K562 (cell line): ENCODE data around the gene STON1. TPM values are rescaled to one million over a fixed set of nuclear protein-coding genes. Genes with fewer than 3 reads are reported as not detected.

Experiments
- CSDE1 ChIP-seq, 2 experiments: fragments of 450-650 bp; IDR thresholded peaks; 2 replicates each; pipeline ENCODE4 v1.6.1; 2016; ENCODE audit warnings: mild to moderate bottlenecking in 1 of 2
- GATAD2B ChIP-seq: fragments of 450-650 bp; IDR thresholded peaks from 2 replicates; pipeline ENCODE4 v1.6.1; 2017; ENCODE audit warnings: mild to moderate bottlenecking, borderline replicate concordance
- GTF2E2 ChIP-seq: fragments of 200-800 bp; sonication (Bioruptor generic); IDR thresholded peaks from 2 replicates; pipeline ENCODE4 v1.6.1; 2016; ENCODE audit warnings: missing genetic modification characterization, missing compliant biosample characterization
- HDAC6 ChIP-seq: IDR thresholded peaks from 2 replicates; pipeline ENCODE4 v1.6.1; 2012; ENCODE audit warnings: low read depth, mild to moderate bottlenecking, control low read depth, inconsistent platforms, low read length, moderate library complexity
- IFI16 ChIP-seq: fragments of 250-450 bp; sonication (Bioruptor Pico); IDR thresholded peaks from 2 replicates; pipeline ENCODE4 v2.1.2; 2022; ENCODE audit warnings: mild to moderate bottlenecking, inconsistent platforms
- MIER1 ChIP-seq: fragments of 450-650 bp; IDR thresholded peaks from 2 replicates; pipeline ENCODE4 v1.6.1; 2016; ENCODE audit warnings: antibody characterized with exemption, mild to moderate bottlenecking, low read depth
- MYBL2 ChIP-seq, 2 experiments: fragments of 450-650 bp in 1 of 2; sonication (generic) in 1 of 2; formaldehyde crosslinking in 1 of 2; IDR thresholded peaks; 2 replicates each; pipeline versions ENCODE4 v1.6.1 to v1.8.1; 2017 to 2022; ENCODE audit warnings: borderline replicate concordance in 1 of 2, inconsistent platforms in 1 of 2, low read depth in 1 of 2, mild to moderate bottlenecking in 1 of 2, missing genetic modification reagents in 1 of 2, moderate library complexity in 1 of 2
- ZFP30 ChIP-seq: fragments of 250-450 bp; sonication (Bioruptor Pico); IDR thresholded peaks from 2 replicates; pipeline ENCODE4 v1.8.0; 2022; ENCODE audit warnings: moderate library complexity, mild to moderate bottlenecking, inconsistent platforms, borderline replicate concordance
- ZNF184 ChIP-seq: sonication (generic); formaldehyde crosslinking; IDR thresholded peaks from 2 replicates; pipeline ENCODE4 v1.5.0; 2020; ENCODE audit warnings: missing genetic modification reagents
- ZNF57 ChIP-seq: fragments of 450-650 bp; formaldehyde crosslinking; IDR thresholded peaks from 2 replicates; pipeline ENCODE4 v1.4.0; 2020; ENCODE audit warnings: mild to moderate bottlenecking, moderate library complexity
- polyA plus RNA-seq, 8 experiments: library from polyadenylated mRNA; depleted of rRNA in 4 of 8; stranded (reverse) in 5 of 8; unstranded in 3 of 8; fragments of >200 nt; fragmentation: Nextera tagmentation in 2 of 8; fragmentation: Illumina TruSeq in 1 of 8; extraction: Ambion mirVana in 2 of 8; extraction: Trizol in 1 of 8; gene quantifications; 2 replicates each; pipeline versions ENCODE4 v1.2.1 to v1.2.3, GENCODE V29; 2011 to 2014; ENCODE audit warnings: inconsistent platforms in 1 of 8, missing spikeins in 1 of 8
- total RNA-seq, 7 experiments: library from RNA; depleted of rRNA in 6 of 7; stranded (reverse); fragments of >200 nt in 6 of 7; fragmentation: Illumina TruSeq in 2 of 7; extraction: Trizol in 2 of 7; gene quantifications; 2 replicates each; pipeline versions ENCODE4 v1.2.1 to v1.2.3, GENCODE V29; 2011 to 2021; ENCODE audit warnings: low replicate concordance in 1 of 7
- TF ChIP-seq, protein P1 (sequence below): sonication (generic); formaldehyde crosslinking; IDR thresholded peaks from 2 replicates; pipeline ENCODE4 v1.8.0; 2022; ENCODE audit warnings: mild to moderate bottlenecking, missing genetic modification reagents, borderline replicate concordance
- TF ChIP-seq, protein P2 (sequence below): fragments of 250-450 bp; sonication (Bioruptor Pico); IDR thresholded peaks from 2 replicates; pipeline ENCODE4 v1.5.0; 2020; ENCODE audit warnings: mild to moderate bottlenecking
- TF ChIP-seq, protein P3 (sequence below): fragments of 250-450 bp; sonication (Bioruptor Pico); IDR thresholded peaks from 2 replicates; pipeline ENCODE4 v1.8.0; 2022; ENCODE audit warnings: moderate library complexity, mild to moderate bottlenecking, inconsistent platforms
- TF ChIP-seq, protein P4 (sequence below): fragments of 200-800 bp; sonication (Bioruptor generic); IDR thresholded peaks from 2 replicates; pipeline ENCODE4 v1.6.1; 2017; ENCODE audit warnings: missing genetic modification characterization, missing compliant biosample characterization
- TF ChIP-seq, protein P5 (sequence below): fragments of 450-650 bp; IDR thresholded peaks from 2 replicates; pipeline ENCODE4 v1.7.1; 2018; ENCODE audit warnings: mild to moderate bottlenecking, low read depth; ENCODE audit not compliant: partially characterized antibody

STON1 gene
- total and polyA plus RNA-seq, 9 of the 15 experiments (the other 6 are each of a cell fraction or from before 2014, with no cell fraction given): 0.07 to 1.2 (median 0.55) TPM

DNA sequence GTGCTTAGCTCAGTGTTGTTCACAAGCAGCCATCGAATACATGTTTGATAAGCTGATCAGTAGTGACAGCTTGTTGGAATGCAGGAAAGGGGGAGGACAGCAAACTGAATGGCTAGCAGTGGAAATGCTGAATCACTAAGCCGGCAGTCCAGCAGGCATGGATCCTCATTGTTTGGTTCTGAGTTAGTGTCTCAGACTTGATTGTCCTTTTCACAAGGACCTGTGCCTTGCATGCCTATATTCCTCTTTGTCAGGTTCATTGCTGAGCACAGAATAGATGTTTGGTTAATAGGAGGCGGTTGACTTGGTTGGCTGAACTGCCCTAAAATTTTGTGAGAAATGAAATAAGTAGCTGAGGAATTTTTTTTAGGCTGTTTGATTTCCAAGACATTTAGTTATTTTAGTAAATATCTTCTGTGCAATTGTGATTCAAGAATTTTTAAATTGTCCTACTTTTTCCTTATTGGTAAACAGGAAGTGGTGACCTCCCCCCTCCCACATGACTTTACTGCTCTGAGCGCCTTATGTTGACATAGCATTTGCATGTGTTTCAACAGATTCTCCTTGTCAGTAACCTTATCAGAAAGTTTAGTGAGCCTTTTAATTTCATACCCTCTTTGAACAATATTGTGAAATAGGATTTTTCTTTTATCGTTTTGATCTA is 21.4 kb upstream of the STON1 start (continued):
- TF ChIP-seq ZNF57 (CRISPR knock-in tag) (no peak), MIER1 (no peak), HDAC6 (no peak), IFI16 (CRISPR knock-in tag) (no peak), CSDE1 (IDR thresholded peaks at IDR 0.05) (no peak; a peak in 1 of 4 replicates), GATAD2B (0 out of 2 replicates have a peak, but pooled peaks have one; percentile 66), MYBL2 (IDR thresholded peaks at IDR 0.05; ENCODE audit: low read depth) (no peak), MYBL2 (CRISPR knock-in tag; IDR thresholded peaks at IDR 0.05; ENCODE audit: borderline replicate concordance) (no peak), ZFP30 (CRISPR knock-in tag) (no peak), ZNF184 (no peak), GTF2E2 (tag) (peak; percentile 39; the same call in 1 of the 2 replicates)
- TF ChIP-seq, protein P1, sequence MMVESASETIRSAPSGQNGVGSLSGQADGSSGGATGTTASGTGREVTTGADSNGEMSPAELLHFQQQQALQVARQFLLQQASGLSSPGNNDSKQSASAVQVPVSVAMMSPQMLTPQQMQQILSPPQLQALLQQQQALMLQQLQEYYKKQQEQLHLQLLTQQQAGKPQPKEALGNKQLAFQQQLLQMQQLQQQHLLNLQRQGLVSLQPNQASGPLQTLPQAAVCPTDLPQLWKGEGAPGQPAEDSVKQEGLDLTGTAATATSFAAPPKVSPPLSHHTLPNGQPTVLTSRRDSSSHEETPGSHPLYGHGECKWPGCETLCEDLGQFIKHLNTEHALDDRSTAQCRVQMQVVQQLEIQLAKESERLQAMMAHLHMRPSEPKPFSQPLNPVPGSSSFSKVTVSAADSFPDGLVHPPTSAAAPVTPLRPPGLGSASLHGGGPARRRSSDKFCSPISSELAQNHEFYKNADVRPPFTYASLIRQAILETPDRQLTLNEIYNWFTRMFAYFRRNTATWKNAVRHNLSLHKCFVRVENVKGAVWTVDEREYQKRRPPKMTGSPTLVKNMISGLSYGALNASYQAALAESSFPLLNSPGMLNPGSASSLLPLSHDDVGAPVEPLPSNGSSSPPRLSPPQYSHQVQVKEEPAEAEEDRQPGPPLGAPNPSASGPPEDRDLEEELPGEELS (CRISPR knock-in tag): no peak
- TF ChIP-seq, protein P2, sequence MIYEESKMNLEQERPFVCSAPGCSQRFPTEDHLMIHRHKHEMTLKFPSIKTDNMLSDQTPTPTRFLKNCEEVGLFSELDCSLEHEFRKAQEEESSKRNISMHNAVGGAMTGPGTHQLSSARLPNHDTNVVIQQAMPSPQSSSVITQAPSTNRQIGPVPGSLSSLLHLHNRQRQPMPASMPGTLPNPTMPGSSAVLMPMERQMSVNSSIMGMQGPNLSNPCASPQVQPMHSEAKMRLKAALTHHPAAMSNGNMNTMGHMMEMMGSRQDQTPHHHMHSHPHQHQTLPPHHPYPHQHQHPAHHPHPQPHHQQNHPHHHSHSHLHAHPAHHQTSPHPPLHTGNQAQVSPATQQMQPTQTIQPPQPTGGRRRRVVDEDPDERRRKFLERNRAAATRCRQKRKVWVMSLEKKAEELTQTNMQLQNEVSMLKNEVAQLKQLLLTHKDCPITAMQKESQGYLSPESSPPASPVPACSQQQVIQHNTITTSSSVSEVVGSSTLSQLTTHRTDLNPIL (CRISPR knock-in tag): no peak
- TF ChIP-seq, protein P3, sequence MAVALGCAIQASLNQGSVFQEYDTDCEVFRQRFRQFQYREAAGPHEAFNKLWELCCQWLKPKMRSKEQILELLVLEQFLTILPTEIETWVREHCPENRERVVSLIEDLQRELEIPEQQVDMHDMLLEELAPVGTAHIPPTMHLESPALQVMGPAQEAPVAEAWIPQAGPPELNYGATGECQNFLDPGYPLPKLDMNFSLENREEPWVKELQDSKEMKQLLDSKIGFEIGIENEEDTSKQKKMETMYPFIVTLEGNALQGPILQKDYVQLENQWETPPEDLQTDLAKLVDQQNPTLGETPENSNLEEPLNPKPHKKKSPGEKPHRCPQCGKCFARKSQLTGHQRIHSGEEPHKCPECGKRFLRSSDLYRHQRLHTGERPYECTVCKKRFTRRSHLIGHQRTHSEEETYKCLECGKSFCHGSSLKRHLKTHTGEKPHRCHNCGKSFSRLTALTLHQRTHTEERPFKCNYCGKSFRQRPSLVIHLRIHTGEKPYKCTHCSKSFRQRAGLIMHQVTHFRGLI (CRISPR knock-in tag): peak; percentile 10; the same call in 1 of the 2 replicates
- TF ChIP-seq, protein P4, sequence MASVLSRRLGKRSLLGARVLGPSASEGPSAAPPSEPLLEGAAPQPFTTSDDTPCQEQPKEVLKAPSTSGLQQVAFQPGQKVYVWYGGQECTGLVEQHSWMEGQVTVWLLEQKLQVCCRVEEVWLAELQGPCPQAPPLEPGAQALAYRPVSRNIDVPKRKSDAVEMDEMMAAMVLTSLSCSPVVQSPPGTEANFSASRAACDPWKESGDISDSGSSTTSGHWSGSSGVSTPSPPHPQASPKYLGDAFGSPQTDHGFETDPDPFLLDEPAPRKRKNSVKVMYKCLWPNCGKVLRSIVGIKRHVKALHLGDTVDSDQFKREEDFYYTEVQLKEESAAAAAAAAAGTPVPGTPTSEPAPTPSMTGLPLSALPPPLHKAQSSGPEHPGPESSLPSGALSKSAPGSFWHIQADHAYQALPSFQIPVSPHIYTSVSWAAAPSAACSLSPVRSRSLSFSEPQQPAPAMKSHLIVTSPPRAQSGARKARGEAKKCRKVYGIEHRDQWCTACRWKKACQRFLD (CRISPR knock-in tag): peak; percentile 76; the same call in 1 of the 2 replicates
- TF ChIP-seq, protein P5, sequence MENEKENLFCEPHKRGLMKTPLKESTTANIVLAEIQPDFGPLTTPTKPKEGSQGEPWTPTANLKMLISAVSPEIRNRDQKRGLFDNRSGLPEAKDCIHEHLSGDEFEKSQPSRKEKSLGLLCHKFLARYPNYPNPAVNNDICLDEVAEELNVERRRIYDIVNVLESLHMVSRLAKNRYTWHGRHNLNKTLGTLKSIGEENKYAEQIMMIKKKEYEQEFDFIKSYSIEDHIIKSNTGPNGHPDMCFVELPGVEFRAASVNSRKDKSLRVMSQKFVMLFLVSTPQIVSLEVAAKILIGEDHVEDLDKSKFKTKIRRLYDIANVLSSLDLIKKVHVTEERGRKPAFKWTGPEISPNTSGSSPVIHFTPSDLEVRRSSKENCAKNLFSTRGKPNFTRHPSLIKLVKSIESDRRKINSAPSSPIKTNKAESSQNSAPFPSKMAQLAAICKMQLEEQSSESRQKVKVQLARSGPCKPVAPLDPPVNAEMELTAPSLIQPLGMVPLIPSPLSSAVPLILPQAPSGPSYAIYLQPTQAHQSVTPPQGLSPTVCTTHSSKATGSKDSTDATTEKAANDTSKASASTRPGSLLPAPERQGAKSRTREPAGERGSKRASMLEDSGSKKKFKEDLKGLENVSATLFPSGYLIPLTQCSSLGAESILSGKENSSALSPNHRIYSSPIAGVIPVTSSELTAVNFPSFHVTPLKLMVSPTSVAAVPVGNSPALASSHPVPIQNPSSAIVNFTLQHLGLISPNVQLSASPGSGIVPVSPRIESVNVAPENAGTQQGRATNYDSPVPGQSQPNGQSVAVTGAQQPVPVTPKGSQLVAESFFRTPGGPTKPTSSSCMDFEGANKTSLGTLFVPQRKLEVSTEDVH: no peak
